ENCODE data around the gene TTC7B. TPM values are rescaled to one million over a fixed set of nuclear protein-coding genes. Genes with fewer than 3 reads are reported as not detected.
"Not testable (repeated sequence)": the region's sequence is repeated elsewhere in the genome, so short reads cannot be mapped to it uniquely, and the experiment has no call there.

The TTC7B gene
- total RNA-seq, 1 donor from 2014 or later = 40.4 TPM

- H3K4me3 Mint-ChIP-seq = no peak overlapping the region
Measured at GRCh38 chr14:90531497-90531896, 284.7 kb downstream of the TTC7B start.

GRCh38 chr14:90530523-90530922 is 285.7 kb downstream of the TTC7B start:
- Mint-ChIP-seq H3K4me1 (ENCODE audit: unreplicated experiment) (peaks cover 1% of the 10 kb centered on the region), H3K27ac (no peak overlapping the region), H3K9me3 (no peaks in the 10 kb centered on the region), H3K27me3 (no peaks in the 10 kb centered on the region), H3K36me3 (peaks cover 4% of the 10 kb centered on the region), H3K4me3 (no peak overlapping the region)
- DNase-seq (ENCODE audit: extremely low spot score, unreplicated experiment) = no peak
- no peak for TF ChIP-seq CTCF (conservative IDR thresholded peaks at IDR 0.05)

More at GRCh38 chr14:90531497-90531896, 284.7 kb downstream of the TTC7B start:
- Mint-ChIP-seq H3K27ac (no peak overlapping the region), H3K36me3 (peaks cover 4% of the 10 kb centered on the region), H3K9me3 (no peaks in the 10 kb centered on the region), H3K27me3 (no peaks in the 10 kb centered on the region), H3K4me1 (ENCODE audit: unreplicated experiment) (peaks cover 7% of the 10 kb centered on the region)
- no peak for TF ChIP-seq CTCF (conservative IDR thresholded peaks at IDR 0.05)
- no peak for DNase-seq (ENCODE audit: extremely low spot score, unreplicated experiment)

- TF ChIP-seq CTCF (conservative IDR thresholded peaks at IDR 0.05) = no peak
- Mint-ChIP-seq H3K4me3 (no peak overlapping the region), H3K4me1 (ENCODE audit: unreplicated experiment) (no peaks in the 10 kb centered on the region), H3K9me3 (no peaks in the 10 kb centered on the region), H3K27me3 (no peaks in the 10 kb centered on the region), H3K27ac (no peak overlapping the region), H3K36me3 (peaks cover 4% of the 10 kb centered on the region)
- no peak for DNase-seq (ENCODE audit: extremely low spot score, unreplicated experiment)
Measured at GRCh38 chr14:90527978-90528377, 288.3 kb downstream of the TTC7B start.

- not testable (repeated sequence) for H3K27ac Mint-ChIP-seq; DNase-seq (ENCODE audit: extremely low spot score, unreplicated experiment); H3K9me3 Mint-ChIP-seq; H3K4me3 Mint-ChIP-seq; H3K27me3 Mint-ChIP-seq; H3K36me3 Mint-ChIP-seq; H3K4me1 Mint-ChIP-seq (ENCODE audit: unreplicated experiment)
Measured at GRCh38 chr14:90526536-90526935, 289.7 kb downstream of the TTC7B start.

- DNase-seq (ENCODE audit: extremely low spot score, unreplicated experiment); H3K4me3 Mint-ChIP-seq; H3K27me3 Mint-ChIP-seq; H3K36me3 Mint-ChIP-seq; H3K9me3 Mint-ChIP-seq; H3K27ac Mint-ChIP-seq: not testable (repeated sequence)
- H3K4me1 Mint-ChIP-seq (ENCODE audit: unreplicated experiment) = peaks cover 12% of the 10 kb centered on the region
Measured at GRCh38 chr14:90525353-90526028, 290.7 kb downstream of the TTC7B start.

GRCh38 chr14:90523961-90524875 is 292.0 kb downstream of the TTC7B start:
- peaks cover 12% of the 10 kb centered on the region for H3K4me1 Mint-ChIP-seq (ENCODE audit: unreplicated experiment)
- H3K36me3 Mint-ChIP-seq = peaks cover 4% of the 10 kb centered on the region
- DNase-seq (ENCODE audit: extremely low spot score, unreplicated experiment) = no peak
- TF ChIP-seq CTCF (conservative IDR thresholded peaks at IDR 0.05) = no peak
- no peaks in the 10 kb centered on the region for H3K27me3 Mint-ChIP-seq
- no peak overlapping the region for H3K27ac Mint-ChIP-seq
- H3K9me3 Mint-ChIP-seq = no peaks in the 10 kb centered on the region
- H3K4me3 Mint-ChIP-seq = no peak overlapping the region

All from type B pancreatic cell (in vitro differentiated cells).